ENCODE results near the gene IL34.

IL34 gene

GRCh38 chr16:70646260-70647241, at the start of gene IL34:
IL34 (plus strand) TSS chr16:70646559; CDS start chr16:70646948, 389 bp downstream.
- no peak for TF ChIP-seq CTCF (IDR thresholded peaks at IDR 0.05; ENCODE audit: borderline replicate concordance, insufficient read depth, low read depth, low read length)

GRCh38 chr16:70597135-70597835, 49.1 kb upstream of the IL34 start:
- TF ChIP-seq CTCF (IDR thresholded peaks at IDR 0.05; ENCODE audit: borderline replicate concordance, insufficient read depth, low read depth, low read length), result no peak
- no peak overlapping the region for H3K4me3 ChIP-seq (ENCODE audit: low read depth, low read length)

More at GRCh38 chr16:70646260-70647241, at the start of gene IL34:
- H3K4me3 ChIP-seq (ENCODE audit: low read depth, low read length), result no peak within 1 kb of the TSS

DNA sequence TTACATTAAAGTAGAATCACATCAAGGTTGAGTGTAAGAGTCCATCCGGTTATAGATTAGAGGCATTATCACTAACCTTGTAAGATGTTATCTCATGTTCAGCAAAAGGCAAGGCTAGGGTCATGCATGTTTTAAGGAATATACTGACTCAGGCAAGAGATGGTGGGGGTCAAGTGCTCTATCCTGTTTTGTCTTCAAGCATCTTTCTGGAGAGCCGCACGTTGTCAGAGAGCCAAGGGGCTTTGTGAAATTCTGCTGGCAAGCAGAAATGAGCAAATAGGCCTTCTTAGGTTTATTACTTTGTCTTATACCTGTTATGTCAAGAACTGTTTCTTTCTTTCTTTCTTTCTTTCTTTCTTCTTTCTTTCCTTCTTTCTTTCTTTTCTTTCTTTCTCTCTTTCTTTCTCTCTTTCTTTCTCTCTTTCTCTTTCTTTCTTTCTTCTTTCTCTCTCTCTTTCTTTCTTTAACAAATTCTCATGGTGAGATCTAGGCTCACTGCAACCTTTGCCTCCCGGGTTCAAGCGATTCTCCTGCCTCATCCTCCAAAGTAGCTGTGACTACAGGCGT, 47.3 kb upstream of the IL34 start:
- no peak for TF ChIP-seq CTCF (IDR thresholded peaks at IDR 0.05; ENCODE audit: borderline replicate concordance, insufficient read depth, low read depth, low read length)
- no peak overlapping the region for H3K4me3 ChIP-seq (ENCODE audit: low read depth, low read length)

DNA sequence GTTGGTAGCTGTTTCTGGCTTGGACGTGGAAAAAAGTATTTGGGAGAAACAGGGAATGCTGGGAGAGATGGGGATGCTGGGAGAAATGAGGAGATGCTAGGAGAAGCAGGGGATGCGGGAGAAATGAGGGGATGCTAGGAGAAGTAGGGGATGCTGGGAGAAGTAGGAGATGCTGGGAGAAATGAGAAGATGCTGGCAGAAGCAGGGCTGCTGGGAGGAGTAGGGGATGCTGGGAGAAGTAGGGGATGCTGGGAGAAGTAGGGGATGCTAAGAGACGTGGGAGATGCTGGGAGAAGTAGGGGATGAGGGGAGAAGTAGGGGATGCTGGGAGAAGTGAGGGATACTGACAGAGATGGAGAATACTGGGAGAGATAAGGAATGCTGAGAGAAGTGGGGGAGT, 45.6 kb upstream of the IL34 start:
- no peak for TF ChIP-seq CTCF (IDR thresholded peaks at IDR 0.05; ENCODE audit: borderline replicate concordance, insufficient read depth, low read depth, low read length)
- no peak overlapping the region for H3K4me3 ChIP-seq (ENCODE audit: low read depth, low read length)

- no peak overlapping the region for H3K4me3 ChIP-seq (ENCODE audit: low read depth, low read length)
- TF ChIP-seq CTCF (IDR thresholded peaks at IDR 0.05; ENCODE audit: borderline replicate concordance, insufficient read depth, low read depth, low read length), result no peak
These were observed 44.5 kb upstream of the IL34 start for GRCh38 chr16:70601576-70602575.

- no peak overlapping the region for H3K4me3 ChIP-seq (ENCODE audit: low read depth, low read length)
- no peak for TF ChIP-seq CTCF (IDR thresholded peaks at IDR 0.05; ENCODE audit: borderline replicate concordance, insufficient read depth, low read depth, low read length)
These were observed 43.5 kb upstream of the IL34 start for GRCh38 chr16:70602831-70603230.

All from GM12875 (cell line).